ENCODE results near the gene TEX36.
A peak's percentile ranks its signal among the peaks of the same experiment; 100 is the strongest.
"Not testable (repeated sequence)": the region's sequence is repeated elsewhere in the genome, so short reads cannot be mapped to it uniquely, and the experiment has no call there.

TEX36 gene

GRCh38 chr10:125683063-125683462 is at the start of gene TEX36:
Gene TEX36, minus strand, starts transcription at chr10:125683163. Its CDS starts 174 bp downstream, at chr10:125682989.
- DNase-seq (ENCODE audit: low read depth), result no peak

- DNase-seq (ENCODE audit: low read depth), result no peak
These were observed 44.5 kb upstream of the TEX36 start for GRCh38 chr10:125727436-125727835.

- DNase-seq (ENCODE audit: low read depth), result no peak
These were observed 44.0 kb upstream of the TEX36 start for GRCh38 chr10:125726914-125727313.

- DNase-seq (ENCODE audit: low read depth), result no peak
These were observed 39.8 kb upstream of the TEX36 start for GRCh38 chr10:125722811-125723210.

- DNase-seq (ENCODE audit: low read depth), result no peak
These were observed 38.1 kb upstream of the TEX36 start for GRCh38 chr10:125721035-125721434.

- DNase-seq (ENCODE audit: low read depth), result peak; percentile 5
These were observed 37.0 kb upstream of the TEX36 start for GRCh38 chr10:125720002-125720382.

GRCh38 chr10:125719173-125720001 is 36.4 kb upstream of the TEX36 start, which contains the start of gene EDRF1:
Gene EDRF1, plus strand, starts transcription at chr10:125719709. Its CDS starts 99 bp downstream, at chr10:125719808.
- DNase-seq (ENCODE audit: low read depth), result peak; percentile 98

GRCh38 chr10:125714728-125715127 is 31.8 kb upstream of the TEX36 start:
- not testable (repeated sequence) for DNase-seq (ENCODE audit: low read depth)

GRCh38 chr10:125711110-125711750 is 28.3 kb upstream of the TEX36 start:
- DNase-seq (ENCODE audit: low read depth), result no peak

GRCh38 chr10:125709553-125710474 is 26.9 kb upstream of the TEX36 start:
- DNase-seq (ENCODE audit: low read depth), result no peak

- DNase-seq (ENCODE audit: low read depth), result no peak
These were observed 26.1 kb upstream of the TEX36 start for GRCh38 chr10:125708971-125709503.

- DNase-seq (ENCODE audit: low read depth), result no peak
These were observed 24.8 kb upstream of the TEX36 start for GRCh38 chr10:125707541-125708468.

- peak; percentile 56 for DNase-seq (ENCODE audit: low read depth)
These were observed 17.5 kb upstream of the TEX36 start for GRCh38 chr10:125700355-125700911.

GRCh38 chr10:125699562-125700143 is 16.7 kb upstream of the TEX36 start:
- no peak for DNase-seq (ENCODE audit: low read depth)

- no peak for DNase-seq (ENCODE audit: low read depth)
These were observed 15.6 kb upstream of the TEX36 start for GRCh38 chr10:125698481-125698998.

GRCh38 chr10:125696884-125697283 is 13.9 kb upstream of the TEX36 start:
- not testable (repeated sequence) for DNase-seq (ENCODE audit: low read depth)

- peak; percentile 74 for DNase-seq (ENCODE audit: low read depth)
These were observed 11.9 kb upstream of the TEX36 start for GRCh38 chr10:125694883-125695282.

- DNase-seq (ENCODE audit: low read depth), result no peak
These were observed 10.5 kb upstream of the TEX36 start for GRCh38 chr10:125693524-125693847.

- peak; percentile 76 for DNase-seq (ENCODE audit: low read depth)
These were observed 9.9 kb upstream of the TEX36 start for GRCh38 chr10:125692601-125693523.

Measured in fibroblast of gingiva (primary cell).